Activated T-cell treated with anti-CD3 and anti-CD28 coated beads for 1 hour (primary cell): ENCODE measurements around the gene INSM2.

Experiments
- DNase-seq: peaks from one replicate; pipeline ENCODE4 v3.0.0-alpha.2; 2020; ENCODE audit warnings: low read depth

The INSM2 gene

DNA sequence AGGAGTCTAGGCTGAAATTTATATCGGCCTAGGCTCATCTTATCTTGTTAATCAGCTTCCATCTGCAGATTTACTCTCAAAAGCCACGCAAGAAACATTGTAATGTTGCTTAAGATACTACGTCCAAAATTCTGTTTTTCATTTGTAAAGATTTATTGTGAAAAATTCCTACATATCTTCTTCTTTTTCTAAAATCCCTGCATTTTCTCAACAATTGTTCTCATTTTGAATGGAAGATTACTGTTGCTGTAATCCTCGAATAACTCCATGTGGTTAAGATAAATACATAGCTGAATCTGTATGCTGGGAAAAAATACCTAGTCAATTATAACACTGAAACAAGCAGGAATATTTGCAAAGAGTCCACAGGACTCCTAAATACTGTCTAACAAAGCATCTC is 15.6 kb downstream of the INSM2 start:
- no peak for DNase-seq

DNA sequence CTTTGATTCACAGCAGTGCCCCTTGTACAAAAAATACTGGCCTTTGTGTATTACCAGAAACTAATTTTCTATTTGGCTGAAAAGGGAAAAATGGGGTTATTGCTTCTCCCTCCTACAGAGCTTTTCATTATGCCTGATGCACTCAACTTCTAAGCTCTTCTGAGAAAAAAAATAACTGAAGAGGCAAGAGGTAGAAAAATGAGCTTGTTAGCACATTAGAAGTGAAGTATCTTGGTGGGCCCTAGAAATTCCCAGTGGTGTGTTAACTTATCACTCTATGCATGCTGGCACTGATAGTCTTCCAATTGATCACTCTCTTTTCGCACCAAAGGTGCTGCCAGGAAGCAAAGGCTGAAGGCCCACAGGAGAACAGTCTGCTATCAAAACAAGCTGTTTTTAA is 17.1 kb downstream of the INSM2 start:
- no peak for DNase-seq

DNA sequence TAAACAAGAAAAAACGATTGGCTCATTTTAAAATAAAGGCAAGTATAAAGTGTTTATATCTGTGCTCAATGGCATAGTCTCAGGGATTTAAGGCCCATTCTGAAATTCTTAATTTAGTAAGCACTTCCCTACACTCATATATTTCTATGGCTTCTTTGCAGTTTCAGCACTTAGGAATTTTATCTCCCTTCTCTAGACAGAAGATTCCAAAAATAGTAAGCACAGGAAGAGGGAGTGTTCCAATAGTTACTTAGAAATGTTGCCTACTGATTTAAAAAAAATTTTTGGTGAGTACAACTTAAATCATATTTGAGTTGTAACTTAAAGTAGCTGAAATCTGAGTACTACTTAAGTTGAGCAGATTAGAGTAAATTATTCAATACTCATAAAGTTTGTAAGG is 19.8 kb downstream of the INSM2 start:
- DNase-seq, result no peak

DNA sequence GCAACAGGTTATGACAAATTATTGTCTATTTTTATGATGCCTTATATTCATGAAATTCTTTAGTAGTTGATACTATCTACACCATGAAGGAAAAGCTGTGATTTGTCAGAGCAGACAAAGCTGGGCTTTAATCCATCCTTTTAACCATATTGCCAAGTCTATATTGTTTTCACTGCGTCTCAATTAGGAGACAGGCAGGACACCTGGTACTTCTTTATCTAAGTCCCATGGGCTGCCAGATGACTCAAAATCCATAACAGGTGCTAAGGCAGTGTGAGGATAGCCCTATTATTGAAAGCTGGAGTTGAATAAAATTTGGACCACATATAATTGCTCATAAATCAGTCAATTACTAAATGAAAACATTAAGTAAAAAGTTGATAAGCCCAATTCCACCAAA is 22.6 kb downstream of the INSM2 start:
- DNase-seq, result no peak

DNA sequence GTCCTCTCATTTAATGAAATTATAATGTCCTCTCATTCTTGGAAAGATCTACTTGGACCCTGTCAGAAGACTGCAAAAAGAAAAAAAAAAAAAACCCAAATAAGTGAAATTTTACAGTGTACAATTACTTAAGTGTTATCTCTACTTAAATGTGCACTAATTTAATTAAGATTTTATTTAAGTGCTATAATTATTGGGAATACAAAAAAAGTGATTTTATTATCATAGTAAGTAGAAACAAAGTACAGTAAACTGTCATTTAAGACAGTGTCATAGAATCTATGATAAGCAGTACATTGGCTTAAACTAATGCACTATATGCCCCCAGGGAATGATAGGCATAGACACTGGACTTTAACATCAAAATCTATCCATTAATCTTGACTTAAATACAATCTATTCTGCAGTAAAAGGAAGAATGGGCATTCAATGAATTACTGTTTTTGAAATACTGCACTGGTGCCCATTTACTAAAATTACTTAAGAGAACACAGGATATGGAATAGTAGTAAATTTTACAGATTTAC is 23.3 kb downstream of the INSM2 start:
- no peak for DNase-seq

DNA sequence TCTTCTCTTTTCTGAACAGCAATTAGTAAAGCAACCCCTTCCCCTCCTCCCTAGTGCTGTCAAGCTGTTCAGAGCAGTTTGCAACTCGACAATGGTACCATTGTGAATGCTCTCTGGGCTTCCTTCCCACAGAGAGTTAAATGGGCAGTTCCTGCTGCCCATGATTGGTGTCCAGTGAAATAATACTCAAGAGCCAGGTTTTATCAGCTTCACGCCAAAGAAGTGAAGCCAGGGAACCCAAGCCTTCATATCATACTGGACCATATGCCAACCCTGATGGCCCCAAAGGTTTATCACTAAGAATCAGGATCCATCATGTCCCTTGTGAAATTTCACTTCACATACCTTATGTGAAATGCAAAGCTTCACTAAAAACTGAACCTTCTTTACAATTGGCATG is 24.7 kb downstream of the INSM2 start:
- no peak for DNase-seq

DNA sequence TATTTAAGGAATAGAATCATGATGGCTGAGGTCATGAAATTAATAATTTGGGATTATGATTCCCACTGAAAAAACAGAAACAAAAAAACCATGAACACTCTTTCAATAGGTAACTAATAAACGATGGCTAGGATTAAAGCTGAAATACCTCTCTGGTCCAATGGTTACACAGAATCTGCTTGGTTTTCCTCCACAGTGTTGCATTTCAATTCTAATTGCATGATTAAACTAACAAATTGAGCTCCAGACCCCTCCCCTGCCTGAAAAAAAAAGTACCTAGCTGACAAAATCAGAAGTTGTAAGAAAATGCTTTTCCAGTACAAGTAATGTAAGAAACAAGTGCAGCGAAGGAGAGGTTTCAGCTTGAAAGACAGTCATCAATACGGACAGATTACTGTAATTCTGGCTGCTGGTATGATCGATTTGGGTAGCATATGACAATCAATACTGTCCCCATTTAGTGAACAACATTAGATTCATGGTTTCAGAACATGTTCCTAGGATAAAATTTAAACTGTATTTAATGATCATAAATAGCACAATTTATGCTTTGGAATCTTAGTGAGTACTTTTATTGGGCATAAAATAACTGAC is 32.0 kb downstream of the INSM2 start:
- DNase-seq, result no peak

DNA sequence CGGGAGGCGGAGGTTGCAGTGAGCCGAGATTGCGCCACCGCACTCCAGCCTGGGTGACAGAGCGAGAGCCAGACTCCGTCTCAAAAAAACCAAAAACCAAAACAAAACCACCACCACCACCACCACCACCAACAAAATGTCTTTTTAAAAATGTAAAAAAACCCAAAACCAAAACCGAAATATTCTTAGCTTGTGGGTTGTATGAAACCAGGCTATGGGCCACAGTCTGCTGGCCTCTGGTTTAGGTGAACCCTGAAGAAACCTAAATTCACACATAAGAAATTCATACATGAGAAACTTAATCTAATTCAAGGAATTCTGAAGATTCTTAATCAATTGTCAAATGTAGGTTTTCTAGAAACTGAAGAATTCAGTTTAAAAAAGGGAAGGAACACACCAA is 37.6 kb downstream of the INSM2 start:
- no peak for DNase-seq

GRCh38 chr14:35573911-35574310 is 39.9 kb downstream of the INSM2 start:
- no peak for DNase-seq

DNA sequence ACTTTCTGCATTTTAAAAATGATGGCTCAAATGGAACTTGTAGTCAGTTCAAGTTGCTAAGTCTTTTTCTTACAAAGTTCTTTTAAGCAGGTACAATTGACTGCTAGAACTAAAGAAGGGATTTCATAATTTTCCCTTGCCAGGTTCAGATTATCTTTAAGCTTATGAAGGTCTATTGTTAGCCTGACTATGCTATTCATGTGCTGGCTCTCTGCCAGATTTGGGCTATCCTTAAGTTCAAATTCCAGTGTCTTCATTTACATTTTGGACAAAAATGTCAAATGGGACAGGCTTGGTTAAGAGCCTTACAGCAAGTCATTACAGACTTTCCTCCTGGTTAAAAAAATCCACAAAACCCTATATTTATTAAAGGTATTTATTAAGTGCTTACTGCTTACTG is 42.3 kb downstream of the INSM2 start:
- DNase-seq, result no peak

GRCh38 chr14:35576856-35577255 is 42.9 kb downstream of the INSM2 start:
- DNase-seq, result no peak

DNA sequence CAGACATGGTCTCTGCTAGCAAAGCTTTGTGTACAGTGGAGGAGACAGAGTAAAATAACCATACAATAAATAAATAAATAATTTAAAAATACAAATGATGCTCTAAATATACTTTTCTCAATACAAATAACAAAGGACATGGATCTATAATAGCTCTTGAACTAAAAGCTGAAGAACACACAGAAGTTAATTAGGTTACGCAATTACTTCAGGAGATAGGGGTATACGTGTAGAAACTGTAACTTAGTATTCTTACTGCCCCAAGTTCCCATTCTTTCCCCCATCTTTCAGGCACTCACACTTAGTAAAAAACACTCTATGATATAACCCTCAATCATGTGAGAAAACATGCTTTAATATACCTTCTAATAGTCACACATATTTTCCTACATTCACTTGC is 44.2 kb downstream of the INSM2 start:
- no peak for DNase-seq

- DNase-seq, result no peak
These were observed 44.7 kb downstream of the INSM2 start for GRCh38 chr14:35578639-35579038.
